ENCODE data around the gene DDX27. TPM values are rescaled to one million over a fixed set of nuclear protein-coding genes. Genes with fewer than 3 reads are reported as not detected.

The DDX27 gene
- total RNA-seq, 2 experiments from 2014 or later, result 116 to 126 TPM

GRCh38 chr20:49186535-49187329 is 32.5 kb upstream of the DDX27 start:
- H3K36me3 Mint-ChIP-seq (ENCODE audit: low read depth), result peaks cover 34% of the 10 kb centered on the region
- ATAC-seq (ENCODE audit: poor library complexity) (peak; percentile 51), DNase-seq (peak; percentile 38 to 84 (median 62))
- ChIA-PET POLR2A (interaction anchor here (0.6 to 3.8 kb wide), 8 partner anchors 21 to 750 kb away, joined by 3 to 33 read pairs (median 4); partner anchors contain the start of genes DDX27, RNF114 and ZNFX1), CTCF (interaction anchor here (0.5 to 1.9 kb wide), 2 partner anchors 30 to 72 kb away, joined by 3 to 14 read pairs; no protein-coding TSS in a partner anchor)
- H3K36me3 ChIP-seq (ENCODE audit: insufficient read depth, low read length), result peaks cover 6% of the 10 kb centered on the region
- peaks cover 28% of the 10 kb centered on the region for H3K4me1 ChIP-seq (ENCODE audit: insufficient read depth, low read length)
- intact Hi-C loops (cut with DNase I, micrococcal nuclease), result loop anchor here (1.0 to 5.0 kb wide), 5 partner anchors 26 to 264 kb away; partner anchors contain the start of genes DDX27 (in 2 of the 2), ARFGEF2 (in 1 of the 2) and CSE1L (in 1 of the 2)
- H3K4me1 Mint-ChIP-seq (ENCODE audit: low read depth), result peaks cover 52% of the 10 kb centered on the region
- H3K4me3 Mint-ChIP-seq, result peak overlapping the region; percentile 88
- no peaks in the 10 kb centered on the region for H3K9me3 ChIP-seq (ENCODE audit: control insufficient read depth in 1 of 2, insufficient read depth in 1 of 2, low read length in 2 of 2)
- H3K27ac Mint-ChIP-seq, result peak overlapping the region; percentile 82
- no peaks in the 10 kb centered on the region for H3K27me3 Mint-ChIP-seq
- H3K9me3 Mint-ChIP-seq, result no peaks in the 10 kb centered on the region
- peak overlapping the region; percentile 59 to 68 for H3K27ac ChIP-seq (ENCODE audit: low read depth in 1 of 2, low read length in 2 of 2)
- no peaks in the 10 kb centered on the region for H3K27me3 ChIP-seq (ENCODE audit: control insufficient read depth in 1 of 2, insufficient read depth in 2 of 2, low read length in 2 of 2)
- H3K4me3 ChIP-seq (ENCODE audit: low read length), result peak overlapping the region; percentile 72
- no peak for TF ChIP-seq CTCF (IDR thresholded peaks at IDR 0.05)

GRCh38 chr20:49187330-49187850 is 31.8 kb upstream of the DDX27 start:
- Histone ChIP-seq H3K36me3 (ENCODE audit: insufficient read depth, low read length) (peaks cover 6% of the 10 kb centered on the region), H3K4me3 (ENCODE audit: low read length) (peak overlapping the region; percentile 72), H3K4me1 (ENCODE audit: insufficient read depth, low read length) (peaks cover 28% of the 10 kb centered on the region), H3K9me3 (ENCODE audit: control insufficient read depth in 1 of 2, insufficient read depth in 1 of 2, low read length in 2 of 2) (no peaks in the 10 kb centered on the region), H3K27me3 (ENCODE audit: control insufficient read depth in 1 of 2, insufficient read depth in 2 of 2, low read length in 2 of 2) (no peaks in the 10 kb centered on the region), H3K27ac (ENCODE audit: low read depth in 1 of 2, low read length in 2 of 2) (peak overlapping the region; percentile 59 to 68)
- no peaks in the 10 kb centered on the region for H3K27me3 Mint-ChIP-seq
- POLR2A ChIA-PET, result interaction anchor here (0.7 to 3.8 kb wide), 15 partner anchors 8 to 1323 kb away, joined by 3 to 33 read pairs (median 3); partner anchors contain the start of genes DDX27, PTPN1, RNF114 and ZNFX1
- CTCF ChIA-PET, result interaction anchor here (0.5 to 1.9 kb wide), 2 partner anchors 30 to 71 kb away, joined by 3 to 14 read pairs; no protein-coding TSS in a partner anchor
- no peak for TF ChIP-seq CTCF (IDR thresholded peaks at IDR 0.05)
- H3K27ac Mint-ChIP-seq, result peak overlapping the region; percentile 82
- peaks cover 34% of the 10 kb centered on the region for H3K36me3 Mint-ChIP-seq (ENCODE audit: low read depth)
- ATAC-seq (ENCODE audit: poor library complexity) (peak; percentile 1), DNase-seq (peak in 4 of 14 experiments; percentile 3 to 43 (median 18))
- H3K4me3 Mint-ChIP-seq, result peak overlapping the region; percentile 88
- intact Hi-C loops (cut with DNase I, micrococcal nuclease), result loop anchor here (1.0 to 5.0 kb wide), 5 partner anchors 27 to 265 kb away; partner anchors contain the start of genes DDX27 (in 2 of the 2), ARFGEF2 (in 1 of the 2) and CSE1L (in 1 of the 2)
- peaks cover 46% of the 10 kb centered on the region for H3K4me1 Mint-ChIP-seq (ENCODE audit: low read depth)
- H3K9me3 Mint-ChIP-seq, result no peaks in the 10 kb centered on the region
